HG02973 (cell line): ENCODE data around the gene LMO1.

ENCODE experiments used
- ATAC-seq: cut with Tn5 transposase; IDR thresholded peaks from one replicate; pipeline ENCODE4 v1.9.1; 2021; ENCODE audit warnings: moderate library complexity; ENCODE audit not compliant: unreplicated experiment

The LMO1 gene

GRCh38 chr11:8229299-8230177 is 34.1 kb downstream of the LMO1 start:
- no peak for ATAC-seq

- no peak for ATAC-seq
These were observed 35.4 kb downstream of the LMO1 start for GRCh38 chr11:8228231-8228630.

- ATAC-seq = no peak
These were observed 36.2 kb downstream of the LMO1 start for GRCh38 chr11:8227156-8228152.

GRCh38 chr11:8225589-8226036 is 38.1 kb downstream of the LMO1 start:
- peak; percentile 65 for ATAC-seq

- no peak for ATAC-seq
These were observed 39.0 kb downstream of the LMO1 start for GRCh38 chr11:8224711-8225110.

- ATAC-seq = no peak
These were observed 39.5 kb downstream of the LMO1 start for GRCh38 chr11:8224161-8224591.

- ATAC-seq = no peak
These were observed 40.2 kb downstream of the LMO1 start for GRCh38 chr11:8223513-8223900.

- ATAC-seq = no peak
These were observed 40.7 kb downstream of the LMO1 start for GRCh38 chr11:8222820-8223512.

GRCh38 chr11:8221917-8222495 is 41.7 kb downstream of the LMO1 start:
- ATAC-seq = no peak

- ATAC-seq = no peak
These were observed 42.5 kb downstream of the LMO1 start for GRCh38 chr11:8221046-8221723.

- ATAC-seq = no peak
These were observed 43.2 kb downstream of the LMO1 start for GRCh38 chr11:8220261-8221045.

- ATAC-seq = no peak
These were observed 44.2 kb downstream of the LMO1 start for GRCh38 chr11:8219257-8220021.

- no peak for ATAC-seq
These were observed 44.8 kb downstream of the LMO1 start for GRCh38 chr11:8218840-8219239.

GRCh38 chr11:8218409-8218808 is 45.3 kb downstream of the LMO1 start:
- ATAC-seq = no peak

GRCh38 chr11:8217926-8218325 is 45.8 kb downstream of the LMO1 start:
- ATAC-seq = no peak

- no peak for ATAC-seq
These were observed 46.5 kb downstream of the LMO1 start for GRCh38 chr11:8217136-8217535.

- ATAC-seq = no peak
These were observed 50.3 kb downstream of the LMO1 start for GRCh38 chr11:8213376-8213775.

GRCh38 chr11:8209208-8209807 is 54.4 kb downstream of the LMO1 start:
- no peak for ATAC-seq
